Neural progenitor cell (in vitro differentiated cells): ENCODE data around the gene SUSD6. TPM values are rescaled to one million over a fixed set of nuclear protein-coding genes. Genes with fewer than 3 reads are reported as not detected.

Experiments
- DNase-seq: peaks from one replicate; pipeline ENCODE4 v3.0.0-alpha.2; 2016; ENCODE audit warnings: low spot score
- H2AFZ ChIP-seq: fragments of 200-600 bp; sonication (generic); replicated peaks from 2 replicates; pipeline ENCODE4 v1.6.1; 2016; ENCODE audit warnings: antibody characterized with exemption
- H3F3A ChIP-seq: fragments of 200-600 bp; sonication (generic); 2 replicates; pipeline ENCODE4 v1.6.1; 2016; ENCODE audit warnings: antibody characterized with exemption, low read depth
- H3K27ac ChIP-seq: fragments of 200-600 bp; sonication (generic); 2 replicates; pipeline ENCODE4 v1.5.1; 2016; ENCODE audit warnings: mild to moderate bottlenecking
- H3K27me3 ChIP-seq: fragments of 200-600 bp; sonication (generic); 2 replicates; pipeline ENCODE4 v1.6.1; 2016; ENCODE audit warnings: mild to moderate bottlenecking, moderate library complexity
- H3K36me3 ChIP-seq: fragments of 200-600 bp; sonication (generic); 2 replicates; pipeline ENCODE4 v1.5.1; 2016
- H3K4me1 ChIP-seq: fragments of 200-600 bp; sonication (generic); 2 replicates; pipeline ENCODE4 v1.6.1; 2016; ENCODE audit warnings: mixed run types
- H3K4me2 ChIP-seq: fragments of 200-600 bp; sonication (generic); 2 replicates; pipeline ENCODE4 v1.6.1; 2016
- H3K4me3 ChIP-seq: fragments of 200-600 bp; sonication (generic); 2 replicates; pipeline ENCODE4 v1.5.1; 2016
- H3K79me2 ChIP-seq: fragments of 200-600 bp; sonication (generic); 2 replicates; pipeline ENCODE4 v1.6.1; 2016; ENCODE audit warnings: low read depth
- H3K9ac ChIP-seq: fragments of 200-600 bp; sonication (generic); 2 replicates; pipeline ENCODE4 v1.6.1; 2016
- H3K9me3 ChIP-seq: fragments of 200-600 bp; sonication (generic); 2 replicates; pipeline ENCODE4 v1.5.1; 2016; ENCODE audit warnings: low read depth
- H4K20me1 ChIP-seq: fragments of 200-600 bp; sonication (generic); 2 replicates; pipeline ENCODE4 v1.6.1; 2016; ENCODE audit warnings: low read depth
- H3K27ac Mint-ChIP-seq: 3 replicates; pipeline ENCODE4 v1.8.0; 2021; ENCODE audit warnings: mixed read lengths
- H3K27me3 Mint-ChIP-seq: 2 replicates; pipeline ENCODE4 v1.8.0; 2022; ENCODE audit warnings: low read depth, mild to moderate bottlenecking, inconsistent platforms, moderate library complexity, mixed read lengths; ENCODE audit not compliant: insufficient read depth
- H3K36me3 Mint-ChIP-seq: 3 replicates; pipeline ENCODE4 v1.8.0; 2021; ENCODE audit warnings: mixed read lengths
- H3K4me1 Mint-ChIP-seq: 3 replicates; pipeline ENCODE4 v1.8.0; 2021; ENCODE audit warnings: mixed read lengths
- H3K4me3 Mint-ChIP-seq: 3 replicates; pipeline ENCODE4 v1.8.0; 2021; ENCODE audit warnings: mild to moderate bottlenecking, moderate library complexity, mixed read lengths
- H3K9me3 Mint-ChIP-seq: 3 replicates; pipeline ENCODE4 v1.8.0; 2020; ENCODE audit warnings: mixed read lengths
- CTCF ChIP-seq: fragments of 200-600 bp; sonication (generic); IDR thresholded peaks from 2 replicates; pipeline ENCODE4 v1.5.1; 2017; ENCODE audit warnings: antibody characterized with exemption, mild to moderate bottlenecking
- EZH2 ChIP-seq: fragments of 200-600 bp; sonication (generic); IDR thresholded peaks from 2 replicates; pipeline ENCODE4 v1.6.1; 2017; ENCODE audit warnings: antibody characterized with exemption, mild to moderate bottlenecking, moderate library complexity
- EZH2phosphoT487 ChIP-seq: fragments of 200-600 bp; sonication (generic); IDR thresholded peaks from 2 replicates; pipeline ENCODE4 v1.6.1; 2017; ENCODE audit warnings: antibody characterized with exemption
- total RNA-seq: library from RNA; depleted of rRNA; stranded (reverse); fragments of >200 nt; gene quantifications from 2 replicates; pipeline ENCODE4 v1.2.3, GENCODE V29; 2015; ENCODE audit warnings: low replicate concordance

SUSD6 gene
- total RNA-seq, 1 donor from 2014 or later: 6.3 TPM

- H3K4me3 ChIP-seq: peak overlapping the region; percentile 90
- H3K27me3 Mint-ChIP-seq: peaks cover 6% of the 10 kb centered on the region
- H3K79me2 ChIP-seq: peaks cover 31% of the 10 kb centered on the region
- no peaks in the 10 kb centered on the region for H3K27me3 ChIP-seq
- H3K9me3 ChIP-seq: no peaks in the 10 kb centered on the region
- TF ChIP-seq EZH2phosphoT487 (no peak), CTCF (no peak), EZH2 (no peak)
- H3K4me2 ChIP-seq: peak overlapping the region; percentile 87
- peak overlapping the region; percentile 70 for H3K27ac Mint-ChIP-seq
- peaks cover 49% of the 10 kb centered on the region for H3K4me1 ChIP-seq
- H3F3A ChIP-seq: peaks cover 30% of the 10 kb centered on the region
- no peak overlapping the region for H2AFZ ChIP-seq
- H3K9ac ChIP-seq: no peak overlapping the region
- peak overlapping the region; percentile 92 for H3K4me3 Mint-ChIP-seq
- H3K9me3 Mint-ChIP-seq: no peaks in the 10 kb centered on the region
- no peak for DNase-seq
- H3K36me3 Mint-ChIP-seq: peaks cover 4% of the 10 kb centered on the region
- H3K36me3 ChIP-seq: no peaks in the 10 kb centered on the region
- H3K27ac ChIP-seq: no peak overlapping the region
- H3K4me1 Mint-ChIP-seq: peaks cover 64% of the 10 kb centered on the region
- H4K20me1 ChIP-seq: peaks cover 5% of the 10 kb centered on the region
Measured at GRCh38 chr14:69610020-69610873, 1.1 kb upstream of the SUSD6 start.

GRCh38 chr14:69610874-69611171 is 573 bp upstream of the SUSD6 start:
- no peaks in the 10 kb centered on the region for H3K36me3 ChIP-seq
- H3K79me2 ChIP-seq: peaks cover 36% of the 10 kb centered on the region
- no peak overlapping the region for H3K27ac ChIP-seq
- peak overlapping the region; percentile 90 for H2AFZ ChIP-seq
- H3K4me1 ChIP-seq: peaks cover 55% of the 10 kb centered on the region
- no peaks in the 10 kb centered on the region for H3K27me3 ChIP-seq
- peak overlapping the region; percentile 90 for H3K4me3 ChIP-seq
- no peaks in the 10 kb centered on the region for H3K9me3 ChIP-seq
- H4K20me1 ChIP-seq: peaks cover 5% of the 10 kb centered on the region
- no peak overlapping the region for H3K9ac ChIP-seq
- Mint-ChIP-seq H3K4me3 (peak overlapping the region; percentile 92), H3K27me3 (peaks cover 6% of the 10 kb centered on the region), H3K36me3 (peaks cover 4% of the 10 kb centered on the region), H3K27ac (peak overlapping the region; percentile 81), H3K4me1 (peaks cover 61% of the 10 kb centered on the region), H3K9me3 (no peaks in the 10 kb centered on the region)
- peak; percentile 41 for DNase-seq
- TF ChIP-seq CTCF (no peak), EZH2phosphoT487 (no peak), EZH2 (no peak)
- peaks cover 30% of the 10 kb centered on the region for H3F3A ChIP-seq
- peak overlapping the region; percentile 87 for H3K4me2 ChIP-seq

GRCh38 chr14:69612014-69612782 is 802 bp downstream of the SUSD6 start:
- TF ChIP-seq EZH2 (no peak), EZH2phosphoT487 (no peak), CTCF (no peak)
- peak; percentile 80 for DNase-seq
- Histone ChIP-seq H3K79me2 (peaks cover 49% of the 10 kb centered on the region), H4K20me1 (peaks cover 5% of the 10 kb centered on the region), H3K9me3 (no peaks in the 10 kb centered on the region), H3K4me3 (peak overlapping the region; percentile 90), H3K4me1 (peaks cover 55% of the 10 kb centered on the region), H3K27me3 (no peaks in the 10 kb centered on the region), H3K4me2 (peak overlapping the region; percentile 95), H3F3A (peaks cover 22% of the 10 kb centered on the region), H3K36me3 (no peaks in the 10 kb centered on the region), H2AFZ (peak overlapping the region; percentile 12), H3K9ac (peak overlapping the region; percentile 45), H3K27ac (peak overlapping the region; percentile 76)
- Mint-ChIP-seq H3K27me3 (peaks cover 6% of the 10 kb centered on the region), H3K9me3 (no peaks in the 10 kb centered on the region), H3K4me3 (peak overlapping the region; percentile 89), H3K36me3 (peaks cover 4% of the 10 kb centered on the region), H3K27ac (peak overlapping the region; percentile 12), H3K4me1 (peaks cover 57% of the 10 kb centered on the region)
